IMR-90 (cell line): ENCODE measurements around the gene BLMH.

ENCODE experiments used
- BHLHE40 ChIP-seq: fragments of 150-350 bp; IDR thresholded peaks from 2 replicates; pipeline ENCODE4 v1.6.1; 2016; ENCODE audit warnings: mild to moderate bottlenecking, low read depth, low read length
- CHD1 ChIP-seq: IDR thresholded peaks from 2 replicates; pipeline ENCODE4 v1.6.1; 2012; ENCODE audit warnings: low read depth, low read length, improper control_type of control experiment
- POLR2A ChIP-seq: IDR thresholded peaks from 2 replicates; pipeline ENCODE4 v1.6.1; 2012; ENCODE audit warnings: mild to moderate bottlenecking, low read depth, low read length
- RAD21 ChIP-seq: IDR thresholded peaks from 2 replicates; pipeline ENCODE4 v1.6.1; 2012; ENCODE audit warnings: low read length, improper control_type of control experiment
- TF ChIP-seq, protein P1 (sequence below): conservative IDR thresholded peaks from 2 replicates; pipeline ENCODE4 v1.5.1; 2012; ENCODE audit warnings: mild to moderate bottlenecking, low read depth, low read length, improper control_type of control experiment
- TF ChIP-seq, protein P2 (sequence below): fragments of 150-350 bp; IDR thresholded peaks from 2 replicates; pipeline ENCODE4 v1.6.1; 2017; ENCODE audit warnings: mild to moderate bottlenecking, antibody characterized with exemption, low read length, low read depth

DNA sequence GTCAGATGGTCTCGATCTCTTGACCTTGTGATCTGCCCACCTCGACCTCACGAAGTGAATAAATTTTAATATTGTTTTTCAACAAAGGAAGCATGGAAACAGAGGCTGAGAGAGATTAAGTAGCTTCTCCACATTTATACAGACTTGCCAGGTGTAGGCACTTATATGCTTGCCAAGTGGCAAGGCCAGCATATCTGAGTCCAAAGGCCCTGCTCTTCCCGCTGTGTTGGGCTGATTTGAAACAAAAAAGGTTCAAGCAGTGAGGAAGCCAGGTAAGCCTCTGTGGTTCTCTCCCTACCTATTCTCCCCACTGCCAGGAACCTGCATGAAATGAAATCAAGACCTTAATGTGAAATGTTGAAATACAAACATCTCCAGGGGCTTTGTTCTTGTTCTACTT lies 48.7 kb downstream of the BLMH start:
- TF ChIP-seq, protein P1, sequence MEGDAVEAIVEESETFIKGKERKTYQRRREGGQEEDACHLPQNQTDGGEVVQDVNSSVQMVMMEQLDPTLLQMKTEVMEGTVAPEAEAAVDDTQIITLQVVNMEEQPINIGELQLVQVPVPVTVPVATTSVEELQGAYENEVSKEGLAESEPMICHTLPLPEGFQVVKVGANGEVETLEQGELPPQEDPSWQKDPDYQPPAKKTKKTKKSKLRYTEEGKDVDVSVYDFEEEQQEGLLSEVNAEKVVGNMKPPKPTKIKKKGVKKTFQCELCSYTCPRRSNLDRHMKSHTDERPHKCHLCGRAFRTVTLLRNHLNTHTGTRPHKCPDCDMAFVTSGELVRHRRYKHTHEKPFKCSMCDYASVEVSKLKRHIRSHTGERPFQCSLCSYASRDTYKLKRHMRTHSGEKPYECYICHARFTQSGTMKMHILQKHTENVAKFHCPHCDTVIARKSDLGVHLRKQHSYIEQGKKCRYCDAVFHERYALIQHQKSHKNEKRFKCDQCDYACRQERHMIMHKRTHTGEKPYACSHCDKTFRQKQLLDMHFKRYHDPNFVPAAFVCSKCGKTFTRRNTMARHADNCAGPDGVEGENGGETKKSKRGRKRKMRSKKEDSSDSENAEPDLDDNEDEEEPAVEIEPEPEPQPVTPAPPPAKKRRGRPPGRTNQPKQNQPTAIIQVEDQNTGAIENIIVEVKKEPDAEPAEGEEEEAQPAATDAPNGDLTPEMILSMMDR: no peak
- TF ChIP-seq RAD21 (no peak), BHLHE40 (no peak), POLR2A (no peak), CHD1 (no peak)
- TF ChIP-seq, protein P2, sequence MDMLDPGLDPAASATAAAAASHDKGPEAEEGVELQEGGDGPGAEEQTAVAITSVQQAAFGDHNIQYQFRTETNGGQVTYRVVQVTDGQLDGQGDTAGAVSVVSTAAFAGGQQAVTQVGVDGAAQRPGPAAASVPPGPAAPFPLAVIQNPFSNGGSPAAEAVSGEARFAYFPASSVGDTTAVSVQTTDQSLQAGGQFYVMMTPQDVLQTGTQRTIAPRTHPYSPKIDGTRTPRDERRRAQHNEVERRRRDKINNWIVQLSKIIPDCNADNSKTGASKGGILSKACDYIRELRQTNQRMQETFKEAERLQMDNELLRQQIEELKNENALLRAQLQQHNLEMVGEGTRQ: no peak
